IgD-negative memory B cell (primary cell): ENCODE data around the gene LILRA1. TPM values are rescaled to one million over a fixed set of nuclear protein-coding genes. Genes with fewer than 3 reads are reported as not detected.
"Not testable (repeated sequence)": the region's sequence is repeated elsewhere in the genome, so short reads cannot be mapped to it uniquely, and the experiment has no call there.

Experiments used
- H3K27ac Mint-ChIP-seq, 3 donors: one replicate each; pipeline ENCODE4 v1.8.0; 2020 to 2022; ENCODE audit warnings: mild to moderate bottlenecking in 3 of 3, mixed read lengths in 3 of 3, moderate library complexity in 1 of 3
- H3K27me3 Mint-ChIP-seq: one replicate; pipeline ENCODE4 v1.8.0; 2021; ENCODE audit warnings: mixed read lengths
- H3K36me3 Mint-ChIP-seq: one replicate; pipeline ENCODE4 v1.8.0; 2020; ENCODE audit warnings: mild to moderate bottlenecking, mixed read lengths
- H3K4me1 Mint-ChIP-seq, 3 donors: one replicate each; pipeline ENCODE4 v1.8.0; 2020 to 2022; ENCODE audit warnings: mixed read lengths in 3 of 3, mild to moderate bottlenecking in 1 of 3
- H3K4me3 Mint-ChIP-seq, 4 donors: one replicate each; pipeline ENCODE4 v1.8.0; 2020 to 2022; ENCODE audit warnings: mild to moderate bottlenecking in 4 of 4, mixed read lengths in 4 of 4, moderate library complexity in 3 of 4
- H3K9me3 Mint-ChIP-seq, 3 donors: one replicate each; pipeline ENCODE4 v1.8.0; 2020 to 2021; ENCODE audit warnings: mixed read lengths in 3 of 3, mild to moderate bottlenecking in 1 of 3
- polyA plus RNA-seq: library from polyadenylated mRNA; unstranded; fragments of 300-500 nt; fragmentation: Illumina TruSeq; gene quantifications from one replicate; pipeline ENCODE4 v1.2.3, GENCODE V29; 2021

LILRA1 gene
- polyA plus RNA-seq, result not detected

DNA sequence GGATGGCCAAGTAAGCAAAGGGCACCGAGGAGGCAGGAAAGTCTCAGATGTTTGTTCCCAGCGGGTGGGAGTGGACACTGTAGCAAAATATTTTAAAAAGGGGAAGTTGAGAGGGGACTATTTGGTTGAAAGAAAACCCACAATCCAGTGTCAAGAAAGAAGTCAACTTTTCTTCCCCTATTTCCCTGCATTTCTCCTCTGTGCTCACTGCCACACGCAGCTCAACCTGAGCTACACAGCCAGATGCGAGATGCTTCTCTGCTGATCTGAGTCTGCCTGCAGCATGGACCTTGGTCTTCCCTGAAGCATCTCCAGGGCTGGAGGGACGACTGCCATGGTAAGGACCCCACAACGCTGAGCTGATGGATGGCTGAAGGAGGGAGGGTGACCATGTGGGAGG is at the start of gene LILRA1:
LILRA1 (plus strand) TSS at position 188 of the 400 bp plus-strand sequence. CDS start 613 bp downstream, outside the sequence.
- H3K9me3 Mint-ChIP-seq, H3K27ac Mint-ChIP-seq, H3K36me3 Mint-ChIP-seq: not testable (repeated sequence)
- peak within 1 kb of the TSS in 2 of 4 donors; percentile 33 to 46 for H3K4me3 Mint-ChIP-seq
- H3K27me3 Mint-ChIP-seq, result peaks cover 40% of the 10 kb centered on the region
- H3K4me1 Mint-ChIP-seq, result peaks cover 8 to 12% (median 10%) of the 10 kb centered on the region in 3 donors

GRCh38 chr19:54548806-54549205 is 44.6 kb upstream of the LILRA1 start:
- Mint-ChIP-seq H3K4me1 (peaks cover 12 to 18% (median 16%) of the 10 kb centered on the region in 3 donors), H3K27ac (peak overlapping the region in 1 of 3 donors; percentile 31), H3K36me3 (no peaks in the 10 kb centered on the region), H3K9me3 (peaks cover 0 to 2% (median 0%) of the 10 kb centered on the region in 3 donors), H3K4me3 (no peak overlapping the region), H3K27me3 (peaks cover 23% of the 10 kb centered on the region)

DNA sequence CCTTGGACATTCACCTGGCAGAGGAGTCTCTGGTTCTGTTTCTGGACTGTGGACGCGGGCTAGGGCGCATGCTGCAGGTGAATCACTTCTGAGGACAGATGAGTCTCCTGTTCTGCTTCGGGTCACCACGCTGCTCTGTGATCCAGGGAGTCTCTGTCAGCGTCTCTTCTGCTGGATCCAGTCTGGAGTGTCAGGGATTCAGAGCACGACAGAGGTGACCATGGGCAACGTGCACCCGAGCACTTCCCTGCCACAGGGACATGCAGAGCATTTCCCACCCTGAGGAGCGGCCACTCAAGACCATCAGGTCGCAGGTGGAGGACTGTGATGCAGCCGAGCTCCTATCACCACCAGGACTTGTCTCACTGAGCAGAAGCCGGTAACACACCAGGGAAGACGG is 44.2 kb upstream of the LILRA1 start:
- Mint-ChIP-seq H3K27me3 (peaks cover 23% of the 10 kb centered on the region), H3K9me3 (peaks cover 0 to 2% (median 0%) of the 10 kb centered on the region in 3 donors), H3K27ac (no peak overlapping the region), H3K4me1 (peaks cover 12 to 17% (median 16%) of the 10 kb centered on the region in 3 donors), H3K4me3 (no peak overlapping the region), H3K36me3 (no peaks in the 10 kb centered on the region)

- peaks cover 0 to 2% (median 0%) of the 10 kb centered on the region in 3 donors for H3K9me3 Mint-ChIP-seq
- no peaks in the 10 kb centered on the region for H3K36me3 Mint-ChIP-seq
- H3K27me3 Mint-ChIP-seq, result peaks cover 23% of the 10 kb centered on the region
- H3K27ac Mint-ChIP-seq, result peak overlapping the region in 2 of 3 donors; percentile 54 to 61
- peaks cover 12 to 17% (median 16%) of the 10 kb centered on the region in 3 donors for H3K4me1 Mint-ChIP-seq
- peak overlapping the region in 3 of 4 donors; percentile 25 to 61 (median 26) for H3K4me3 Mint-ChIP-seq
Measured at GRCh38 chr19:54551293-54551692, 42.1 kb upstream of the LILRA1 start.

DNA sequence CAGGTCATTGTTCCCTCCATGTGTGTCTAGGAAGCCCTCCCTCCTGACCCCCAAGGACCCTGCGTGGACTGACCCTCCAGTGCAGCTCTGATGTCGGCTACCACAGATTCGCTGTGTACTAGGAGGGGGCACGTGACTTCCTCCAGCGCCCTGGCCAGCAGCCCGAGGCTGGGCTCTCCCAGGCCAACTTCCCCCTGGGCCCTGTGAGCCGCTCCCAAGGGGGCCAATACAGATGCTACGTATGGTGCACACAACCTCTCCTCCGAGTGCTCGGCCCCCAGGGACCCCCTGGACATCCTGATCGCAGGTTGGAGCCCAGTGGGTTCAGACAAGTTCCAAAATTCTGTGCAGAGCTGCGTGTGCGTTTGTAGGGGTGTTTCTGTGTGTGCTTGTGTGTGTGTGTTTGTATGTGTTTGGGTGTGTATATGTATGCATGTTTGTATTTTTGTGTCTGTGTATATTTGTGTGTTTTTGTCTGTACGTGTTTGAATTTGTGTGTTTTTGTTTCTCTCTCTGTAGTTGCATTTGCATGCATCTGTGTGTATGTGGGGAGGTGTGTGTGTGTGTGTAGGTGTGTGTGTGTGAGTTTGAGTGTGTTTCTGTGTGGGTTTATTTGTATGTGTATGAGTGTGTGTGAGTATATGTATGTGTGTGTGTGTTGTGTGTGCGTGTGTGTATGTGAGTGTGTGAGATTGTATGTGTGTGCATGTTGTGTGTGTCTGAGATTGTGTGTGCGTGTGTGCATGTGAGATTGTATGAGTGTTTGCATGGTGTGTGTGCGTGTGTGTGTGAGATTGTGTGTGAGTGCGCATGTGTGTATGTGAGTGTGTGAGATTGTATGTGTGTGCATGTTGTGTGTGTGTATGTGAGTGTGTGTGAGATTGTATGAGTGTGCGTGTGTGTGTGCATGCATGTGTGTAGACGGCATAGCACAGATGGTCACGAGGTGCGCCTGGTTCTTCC is 41.2 kb upstream of the LILRA1 start:
- H3K27ac Mint-ChIP-seq, result peak overlapping the region in 1 of 3 donors; percentile 68
- peaks cover 23% of the 10 kb centered on the region for H3K27me3 Mint-ChIP-seq
- H3K36me3 Mint-ChIP-seq, result no peaks in the 10 kb centered on the region
- peaks cover 12 to 17% (median 16%) of the 10 kb centered on the region in 3 donors for H3K4me1 Mint-ChIP-seq
- H3K9me3 Mint-ChIP-seq, result no peaks in the 10 kb centered on the region
- peak overlapping the region in 3 of 4 donors; percentile 3 to 69 (median 61) for H3K4me3 Mint-ChIP-seq

DNA sequence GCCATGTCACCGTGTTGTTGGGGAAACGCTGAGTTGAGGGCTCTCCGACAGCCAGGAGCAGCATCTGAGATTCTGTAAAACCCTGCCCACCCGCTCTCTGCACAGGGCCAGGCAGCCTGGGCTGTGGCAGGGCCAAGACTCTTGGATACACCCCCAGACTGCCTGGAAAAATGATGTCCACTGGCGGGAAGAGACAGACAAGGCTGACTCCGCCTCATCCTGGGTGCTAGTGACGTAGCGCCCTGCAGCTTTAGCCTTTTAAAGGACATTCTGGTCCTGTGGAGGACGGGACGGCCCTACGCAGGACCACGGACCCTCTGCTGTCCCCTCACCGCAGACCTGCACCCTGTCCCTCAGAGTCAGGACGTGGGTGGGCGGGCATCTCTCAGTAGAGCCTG is 40.5 kb upstream of the LILRA1 start:
- Mint-ChIP-seq H3K9me3 (no peaks in the 10 kb centered on the region), H3K27me3 (peaks cover 23% of the 10 kb centered on the region), H3K36me3 (no peaks in the 10 kb centered on the region), H3K4me1 (peaks cover 12 to 17% (median 16%) of the 10 kb centered on the region in 3 donors), H3K27ac (no peak overlapping the region), H3K4me3 (no peak overlapping the region)

GRCh38 chr19:54554006-54554405 is 39.4 kb upstream of the LILRA1 start:
- Mint-ChIP-seq H3K9me3 (no peaks in the 10 kb centered on the region), H3K27me3 (peaks cover 25% of the 10 kb centered on the region), H3K4me1 (peaks cover 12 to 17% (median 16%) of the 10 kb centered on the region in 3 donors), H3K27ac (no peak overlapping the region), H3K4me3 (no peak overlapping the region), H3K36me3 (no peaks in the 10 kb centered on the region)

- Mint-ChIP-seq H3K4me3 (no peak overlapping the region), H3K36me3 (no peaks in the 10 kb centered on the region), H3K27me3 (peaks cover 19% of the 10 kb centered on the region), H3K9me3 (no peaks in the 10 kb centered on the region), H3K27ac (no peak overlapping the region), H3K4me1 (peaks cover 12 to 17% (median 16%) of the 10 kb centered on the region in 3 donors)
Measured at GRCh38 chr19:54554896-54555295, 38.5 kb upstream of the LILRA1 start.

- Mint-ChIP-seq H3K27me3 (peaks cover 13% of the 10 kb centered on the region), H3K9me3 (no peaks in the 10 kb centered on the region), H3K4me3 (no peak overlapping the region), H3K27ac (no peak overlapping the region), H3K36me3 (no peaks in the 10 kb centered on the region), H3K4me1 (peaks cover 12 to 14% (median 13%) of the 10 kb centered on the region in 3 donors)
Measured at GRCh38 chr19:54556194-54556593, 37.2 kb upstream of the LILRA1 start.

DNA sequence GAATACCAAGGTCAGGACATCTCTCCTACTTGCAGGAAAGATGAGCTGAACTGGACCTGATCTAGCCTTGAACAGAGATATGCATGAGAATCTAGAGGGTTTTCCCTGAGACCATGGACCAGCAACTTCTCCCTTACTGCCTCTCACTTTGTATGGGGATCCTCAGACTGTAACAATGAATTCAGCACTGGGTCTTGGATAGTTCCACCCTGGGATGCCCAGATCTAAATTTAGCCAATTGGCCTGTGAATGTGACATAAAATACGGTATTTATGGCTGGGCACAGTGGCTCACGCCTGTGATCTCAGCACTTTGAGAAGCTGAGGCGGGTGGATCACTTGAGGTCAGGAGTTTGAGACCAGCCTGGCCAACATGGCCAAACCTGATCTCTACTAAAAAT is 35.1 kb upstream of the LILRA1 start:
- Mint-ChIP-seq H3K27me3 (peaks cover 14% of the 10 kb centered on the region), H3K36me3 (no peaks in the 10 kb centered on the region), H3K4me1 (peaks cover 0 to 2% (median 0%) of the 10 kb centered on the region in 3 donors), H3K27ac (no peak overlapping the region), H3K4me3 (no peak overlapping the region), H3K9me3 (no peaks in the 10 kb centered on the region)

DNA sequence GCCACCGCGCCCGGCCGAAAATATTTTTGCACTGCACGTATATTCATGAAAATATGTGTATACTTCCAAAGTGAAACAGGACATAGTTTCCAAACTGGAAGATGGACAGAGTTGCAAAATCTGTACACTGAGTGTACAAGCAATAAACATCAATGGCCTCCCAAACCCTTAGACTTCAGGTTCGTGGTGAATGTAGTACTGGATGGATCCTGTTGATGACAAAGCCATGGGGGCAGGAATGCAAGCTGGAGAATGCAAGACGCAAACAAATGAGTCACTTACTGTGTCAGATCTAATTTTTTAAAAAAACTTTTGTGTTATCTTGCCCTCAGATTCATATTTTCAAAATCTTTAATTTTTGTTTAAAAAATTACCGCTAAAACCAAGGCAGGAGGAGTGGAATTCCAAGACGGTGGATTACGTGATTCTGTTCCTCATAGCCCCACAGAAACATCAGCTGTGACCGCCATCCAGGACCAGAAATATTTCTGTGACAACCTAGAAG is 32.5 kb upstream of the LILRA1 start:
- no peaks in the 10 kb centered on the region for H3K36me3 Mint-ChIP-seq
- H3K9me3 Mint-ChIP-seq, result no peaks in the 10 kb centered on the region
- H3K4me1 Mint-ChIP-seq, result no peaks in the 10 kb centered on the region
- H3K27me3 Mint-ChIP-seq, result peaks cover 14% of the 10 kb centered on the region
- H3K4me3 Mint-ChIP-seq, result no peak overlapping the region
- no peak overlapping the region for H3K27ac Mint-ChIP-seq

- Mint-ChIP-seq H3K27me3 (peaks cover 14% of the 10 kb centered on the region), H3K36me3 (no peaks in the 10 kb centered on the region), H3K4me1 (peaks cover 0 to 4% (median 0%) of the 10 kb centered on the region in 3 donors), H3K9me3 (no peaks in the 10 kb centered on the region), H3K4me3 (no peak overlapping the region), H3K27ac (no peak overlapping the region)
Measured at GRCh38 chr19:54561840-54562239, 31.6 kb upstream of the LILRA1 start.

GRCh38 chr19:54563206-54563605 is 30.2 kb upstream of the LILRA1 start:
- not testable (repeated sequence) for H3K4me3 Mint-ChIP-seq, H3K36me3 Mint-ChIP-seq, H3K27ac Mint-ChIP-seq, H3K9me3 Mint-ChIP-seq
- H3K4me1 Mint-ChIP-seq, result peaks cover under 1 to 12% (median 8%) of the 10 kb centered on the region in 3 donors
- peaks cover 16% of the 10 kb centered on the region for H3K27me3 Mint-ChIP-seq

GRCh38 chr19:54570316-54570715 is 23.1 kb upstream of the LILRA1 start:
- Mint-ChIP-seq H3K27me3 (peaks cover 15% of the 10 kb centered on the region), H3K36me3 (no peaks in the 10 kb centered on the region), H3K4me1 (peaks cover 21 to 37% (median 24%) of the 10 kb centered on the region in 3 donors), H3K9me3 (no peaks in the 10 kb centered on the region), H3K4me3 (no peak overlapping the region), H3K27ac (peak overlapping the region in 1 of 3 donors; percentile 35)
